Measurements from ENCODE around the gene SDHA. TPM values are rescaled to one million over a fixed set of nuclear protein-coding genes. Genes with fewer than 3 reads are reported as not detected.

Gene SDHA
- total RNA-seq, 1 experiment from 2014 or later: 134 TPM

GRCh38 chr5:174291-174600, 43.9 kb upstream of the SDHA start:
- ChIA-PET RAD21 (ENCODE audit: low non-redundant PET in 1 of 2, low total read pairs in 2 of 2, uncharacterized antibody in 2 of 2, unreplicated experiment in 2 of 2) (no interaction called here), CTCF (no interaction called here), POLR2A (no interaction called here)
- no peaks in the 10 kb centered on the region for H3K79me2 ChIP-seq (ENCODE audit: insufficient read depth, low read length)
- no TSS peak for BruUV-seq (replicated peaks)
- no peak overlapping the region for H3K9ac ChIP-seq (ENCODE audit: low read length)
- TF ChIP-seq JUND (IDR thresholded peaks at IDR 0.05): no peak
- no peak for TF ChIP-seq POLR2AphosphoS5 (IDR thresholded peaks at IDR 0.05; ENCODE audit: low read depth, low read length)
- TF ChIP-seq SP1 (IDR thresholded peaks at IDR 0.05; ENCODE audit: low read depth): no peak
- TF ChIP-seq, protein P1, sequence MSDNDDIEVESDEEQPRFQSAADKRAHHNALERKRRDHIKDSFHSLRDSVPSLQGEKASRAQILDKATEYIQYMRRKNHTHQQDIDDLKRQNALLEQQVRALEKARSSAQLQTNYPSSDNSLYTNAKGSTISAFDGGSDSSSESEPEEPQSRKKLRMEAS (IDR thresholded peaks at IDR 0.05): no peak
- TF ChIP-seq YY1 (IDR thresholded peaks at IDR 0.05; ENCODE audit: extremely low read depth, insufficient replicate concordance, low read depth, low read length): no peak
- TF ChIP-seq ATF3 (IDR thresholded peaks at IDR 0.05): no peak
- no peak for TF ChIP-seq ZFX (IDR thresholded peaks at IDR 0.05)
- no peak for TF ChIP-seq ELF1 (IDR thresholded peaks at IDR 0.05; ENCODE audit: borderline replicate concordance, low read depth)
- TF ChIP-seq, protein P2, sequence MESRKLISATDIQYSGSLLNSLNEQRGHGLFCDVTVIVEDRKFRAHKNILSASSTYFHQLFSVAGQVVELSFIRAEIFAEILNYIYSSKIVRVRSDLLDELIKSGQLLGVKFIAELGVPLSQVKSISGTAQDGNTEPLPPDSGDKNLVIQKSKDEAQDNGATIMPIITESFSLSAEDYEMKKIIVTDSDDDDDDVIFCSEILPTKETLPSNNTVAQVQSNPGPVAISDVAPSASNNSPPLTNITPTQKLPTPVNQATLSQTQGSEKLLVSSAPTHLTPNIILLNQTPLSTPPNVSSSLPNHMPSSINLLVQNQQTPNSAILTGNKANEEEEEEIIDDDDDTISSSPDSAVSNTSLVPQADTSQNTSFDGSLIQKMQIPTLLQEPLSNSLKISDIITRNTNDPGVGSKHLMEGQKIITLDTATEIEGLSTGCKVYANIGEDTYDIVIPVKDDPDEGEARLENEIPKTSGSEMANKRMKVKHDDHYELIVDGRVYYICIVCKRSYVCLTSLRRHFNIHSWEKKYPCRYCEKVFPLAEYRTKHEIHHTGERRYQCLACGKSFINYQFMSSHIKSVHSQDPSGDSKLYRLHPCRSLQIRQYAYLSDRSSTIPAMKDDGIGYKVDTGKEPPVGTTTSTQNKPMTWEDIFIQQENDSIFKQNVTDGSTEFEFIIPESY (IDR thresholded peaks at IDR 0.05; ENCODE audit: extremely low read depth, insufficient replicate concordance, low read length): no peak
- TF ChIP-seq, protein P3, sequence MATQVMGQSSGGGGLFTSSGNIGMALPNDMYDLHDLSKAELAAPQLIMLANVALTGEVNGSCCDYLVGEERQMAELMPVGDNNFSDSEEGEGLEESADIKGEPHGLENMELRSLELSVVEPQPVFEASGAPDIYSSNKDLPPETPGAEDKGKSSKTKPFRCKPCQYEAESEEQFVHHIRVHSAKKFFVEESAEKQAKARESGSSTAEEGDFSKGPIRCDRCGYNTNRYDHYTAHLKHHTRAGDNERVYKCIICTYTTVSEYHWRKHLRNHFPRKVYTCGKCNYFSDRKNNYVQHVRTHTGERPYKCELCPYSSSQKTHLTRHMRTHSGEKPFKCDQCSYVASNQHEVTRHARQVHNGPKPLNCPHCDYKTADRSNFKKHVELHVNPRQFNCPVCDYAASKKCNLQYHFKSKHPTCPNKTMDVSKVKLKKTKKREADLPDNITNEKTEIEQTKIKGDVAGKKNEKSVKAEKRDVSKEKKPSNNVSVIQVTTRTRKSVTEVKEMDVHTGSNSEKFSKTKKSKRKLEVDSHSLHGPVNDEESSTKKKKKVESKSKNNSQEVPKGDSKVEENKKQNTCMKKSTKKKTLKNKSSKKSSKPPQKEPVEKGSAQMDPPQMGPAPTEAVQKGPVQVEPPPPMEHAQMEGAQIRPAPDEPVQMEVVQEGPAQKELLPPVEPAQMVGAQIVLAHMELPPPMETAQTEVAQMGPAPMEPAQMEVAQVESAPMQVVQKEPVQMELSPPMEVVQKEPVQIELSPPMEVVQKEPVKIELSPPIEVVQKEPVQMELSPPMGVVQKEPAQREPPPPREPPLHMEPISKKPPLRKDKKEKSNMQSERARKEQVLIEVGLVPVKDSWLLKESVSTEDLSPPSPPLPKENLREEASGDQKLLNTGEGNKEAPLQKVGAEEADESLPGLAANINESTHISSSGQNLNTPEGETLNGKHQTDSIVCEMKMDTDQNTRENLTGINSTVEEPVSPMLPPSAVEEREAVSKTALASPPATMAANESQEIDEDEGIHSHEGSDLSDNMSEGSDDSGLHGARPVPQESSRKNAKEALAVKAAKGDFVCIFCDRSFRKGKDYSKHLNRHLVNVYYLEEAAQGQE (IDR thresholded peaks at IDR 0.05; ENCODE audit: low read depth): no peak
- TF ChIP-seq EGR1 (IDR thresholded peaks at IDR 0.05; ENCODE audit: low read depth): no peak
- no peak for TF ChIP-seq CBX3 (IDR thresholded peaks at IDR 0.05; ENCODE audit: low read depth)
- TF ChIP-seq TCF7L2 (IDR thresholded peaks at IDR 0.05; ENCODE audit: borderline replicate concordance, extremely low read depth, insufficient read depth, insufficient read length): no peak
- TF ChIP-seq ZNF274 (IDR thresholded peaks at IDR 0.05; ENCODE audit: low read depth, low read length): no peak
- TF ChIP-seq CEBPB (IDR thresholded peaks at IDR 0.05; ENCODE audit: low read depth): no peak
- no peak for TF ChIP-seq FOSL1 (IDR thresholded peaks at IDR 0.05; ENCODE audit: low read depth)
- no peak for TF ChIP-seq EZH2phosphoT487 (IDR thresholded peaks at IDR 0.05; ENCODE audit: borderline replicate concordance)
- no peak for TF ChIP-seq RAD21 (IDR thresholded peaks at IDR 0.05; ENCODE audit: low read depth)
- TF ChIP-seq EZH2 (IDR thresholded peaks at IDR 0.05): no peak
- H3K4me2 ChIP-seq (ENCODE audit: low read length): no peak overlapping the region
- no peak overlapping the region for H3K27ac ChIP-seq (ENCODE audit: low read depth, low read length)
- intact Hi-C loops (cut with micrococcal nuclease): no loop called here
- DNase-seq (ENCODE audit: low read depth, low spot score): no peak
- no peak for ATAC-seq
- no peak overlapping the region for H3K4me3 ChIP-seq (replicated peaks in 1 of 2; ENCODE audit: low read depth in 1 of 2, low read length in 2 of 2)
- H3K9me3 ChIP-seq (ENCODE audit: control insufficient read depth in 1 of 2, insufficient read depth in 1 of 2, low read depth in 1 of 2, low read length in 2 of 2): no peaks in the 10 kb centered on the region
- H3K4me1 ChIP-seq (ENCODE audit: control insufficient read depth in 1 of 2, insufficient read depth in 2 of 2, low read length in 2 of 2): no peaks in the 10 kb centered on the region
- no peak overlapping the region for H2AFZ ChIP-seq (ENCODE audit: low read depth, low read length, poor library complexity, severe bottlenecking)
- peaks cover 8% of the 10 kb centered on the region; the same call in 1 of the 2 replicates for H3K27me3 ChIP-seq (ENCODE audit: insufficient read depth, low read length)
- H3K36me3 ChIP-seq (ENCODE audit: control insufficient read depth in 1 of 2, insufficient read depth in 2 of 2, low read length in 2 of 2): no peaks in the 10 kb centered on the region
- no peaks in the 10 kb centered on the region for H3K9me2 ChIP-seq (ENCODE audit: insufficient read depth)
- no peaks in the 10 kb centered on the region for H4K20me1 ChIP-seq (ENCODE audit: insufficient read depth)

Data from HCT116 (cell line).